Effector CD8-positive, alpha-beta T cell (primary cell): ENCODE measurements around the gene HK1.
"Not testable (repeated sequence)": the region's sequence is repeated elsewhere in the genome, so short reads cannot be mapped to it uniquely, and the experiment has no call there.

Experiments
- DNase-seq: peaks from one replicate; lab custom pipeline; 2025; lab: John Stamatoyannopoulos, UW

Gene HK1

DNA sequence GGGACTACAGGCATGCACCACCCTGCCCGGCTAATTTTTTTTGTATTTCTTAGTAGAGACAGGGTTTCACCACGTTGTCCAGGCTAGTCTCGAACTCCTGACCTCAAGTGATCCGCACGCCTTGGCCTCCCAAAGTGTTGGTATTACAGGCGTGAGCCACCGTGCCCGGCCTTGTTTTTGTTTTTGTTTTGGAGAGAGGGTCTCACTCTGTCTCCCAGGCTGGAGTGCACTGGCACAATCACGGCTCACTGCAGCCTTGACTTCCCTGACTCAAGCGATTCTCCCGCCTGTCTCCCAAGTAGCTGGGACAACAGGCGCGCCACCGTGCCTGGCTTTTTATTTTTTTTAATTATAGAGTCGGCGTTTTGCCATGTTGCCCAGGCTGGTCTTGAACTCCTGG lies 172.1 kb downstream of the HK1 start:
- DNase-seq = not testable (repeated sequence)

GRCh38 chr10:69451209-69451783 lies 173.0 kb downstream of the HK1 start, which contains the start of gene TSPAN15:
TSPAN15 (plus strand) TSS chr10:69451465; CDS start chr10:69451595, 130 bp downstream.
- peak; percentile 62 for DNase-seq
